ENCODE data around the gene TRABD.

TRABD gene

GRCh38 chr22:50246242-50247175 is 60.8 kb downstream of the TRABD start:
- H3K9me3 ChIP-seq (ENCODE audit: insufficient read depth, low read depth, low read length): no peaks in the 10 kb centered on the region
- no peak overlapping the region for H3K9ac ChIP-seq (ENCODE audit: low read depth, low read length)
- no peaks in the 10 kb centered on the region for H3K4me1 ChIP-seq (ENCODE audit: insufficient read depth, low read length)
- H3K36me3 ChIP-seq (ENCODE audit: insufficient read depth, low read length): peaks cover 9% of the 10 kb centered on the region
- H3K27ac ChIP-seq (ENCODE audit: low read depth, low read length): no peak overlapping the region
- H3K27me3 ChIP-seq (ENCODE audit: insufficient read depth, low read length): no peaks in the 10 kb centered on the region
- 89% methylated on average over 20 of the region's 20 CpGs for WGBS
- peak overlapping the region; percentile 91; the same call in 1 of the 2 replicates for H3K4me3 ChIP-seq (ENCODE audit: low read length)

GRCh38 chr22:50247748-50248147 is 62.0 kb downstream of the TRABD start:
- no peak overlapping the region for H3K27ac ChIP-seq (ENCODE audit: low read depth, low read length)
- H3K9me3 ChIP-seq (ENCODE audit: insufficient read depth, low read depth, low read length): no peaks in the 10 kb centered on the region
- H3K36me3 ChIP-seq (ENCODE audit: insufficient read depth, low read length): peaks cover 9% of the 10 kb centered on the region
- no peak overlapping the region for H3K4me3 ChIP-seq (ENCODE audit: low read length)
- H3K4me1 ChIP-seq (ENCODE audit: insufficient read depth, low read length): no peaks in the 10 kb centered on the region
- H3K9ac ChIP-seq (ENCODE audit: low read depth, low read length): no peak overlapping the region; the same call in 1 of the 2 replicates
- H3K27me3 ChIP-seq (ENCODE audit: insufficient read depth, low read length): no peaks in the 10 kb centered on the region
- 52% methylated on average over 16 of the region's 16 CpGs for WGBS

GRCh38 chr22:50248196-50249081 is 62.7 kb downstream of the TRABD start:
- peaks cover 9% of the 10 kb centered on the region for H3K36me3 ChIP-seq (ENCODE audit: insufficient read depth, low read length)
- WGBS: 94% methylated on average over 29 of the region's 29 CpGs
- no peaks in the 10 kb centered on the region for H3K27me3 ChIP-seq (ENCODE audit: insufficient read depth, low read length)
- H3K4me3 ChIP-seq (ENCODE audit: low read length): no peak overlapping the region
- H3K4me1 ChIP-seq (ENCODE audit: insufficient read depth, low read length): no peaks in the 10 kb centered on the region
- no peak overlapping the region; the same call in 1 of the 2 replicates for H3K27ac ChIP-seq (ENCODE audit: low read depth, low read length)
- no peak overlapping the region; the same call in 1 of the 2 replicates for H3K9ac ChIP-seq (ENCODE audit: low read depth, low read length)
- H3K9me3 ChIP-seq (ENCODE audit: insufficient read depth, low read depth, low read length): no peaks in the 10 kb centered on the region

Measured in HUES64 (cell line).